Suppressor macrophage treated with lipopolysaccharide for 1 hour (primary cell): Measurements from ENCODE around the gene PACS2.
"Not testable (repeated sequence)": the region's sequence is repeated elsewhere in the genome, so short reads cannot be mapped to it uniquely, and the experiment has no call there.

ENCODE experiments used
- DNase-seq, 3 donors: peaks; one replicate each; pipeline ENCODE4 v3.0.0-alpha.2; 2020 to 2022

PACS2 gene

DNA sequence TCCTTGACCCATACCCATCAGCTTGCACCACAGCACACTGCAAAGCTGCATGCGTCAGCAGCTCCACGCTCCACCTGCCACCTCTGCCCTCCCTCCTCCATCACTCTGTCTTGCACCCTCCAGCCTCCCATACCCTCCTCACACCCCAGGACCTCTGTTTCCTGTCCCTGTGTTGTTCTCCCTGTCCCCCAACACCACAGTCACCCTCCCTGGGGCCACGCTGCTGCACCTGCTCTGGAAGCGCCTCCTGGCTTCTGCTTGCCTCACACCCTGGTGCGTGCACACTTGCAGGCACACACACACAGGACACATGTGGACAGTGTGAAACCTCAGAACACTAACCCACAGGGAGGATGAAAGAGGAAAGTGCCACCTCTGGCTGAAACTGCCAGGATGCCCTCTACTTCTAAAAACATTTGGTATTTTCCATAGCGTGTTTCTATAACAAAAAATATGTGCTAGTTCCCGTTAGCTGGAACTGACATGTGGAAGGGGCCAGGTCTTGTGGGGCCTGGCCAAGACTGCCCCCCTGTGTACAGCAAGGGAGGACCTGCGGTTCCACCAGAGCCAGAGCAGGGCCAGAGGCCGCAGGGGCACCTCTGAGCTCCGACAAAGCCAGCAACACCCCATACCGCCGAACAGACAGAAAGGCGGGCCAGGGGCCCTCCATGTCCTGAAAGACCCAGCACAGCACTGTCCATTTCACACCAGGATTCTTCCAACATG, 23.8 kb upstream of the PACS2 start:
- peak; percentile 32 to 36 (median 34) for DNase-seq

- DNase-seq: peak in 2 of 3 donors; percentile 37 to 51
These were observed 21.5 kb upstream of the PACS2 start for GRCh38 chr14:105292826-105293711.

- DNase-seq: peak; percentile 44 to 55 (median 47)
These were observed 20.4 kb upstream of the PACS2 start for GRCh38 chr14:105294142-105294597.

DNA sequence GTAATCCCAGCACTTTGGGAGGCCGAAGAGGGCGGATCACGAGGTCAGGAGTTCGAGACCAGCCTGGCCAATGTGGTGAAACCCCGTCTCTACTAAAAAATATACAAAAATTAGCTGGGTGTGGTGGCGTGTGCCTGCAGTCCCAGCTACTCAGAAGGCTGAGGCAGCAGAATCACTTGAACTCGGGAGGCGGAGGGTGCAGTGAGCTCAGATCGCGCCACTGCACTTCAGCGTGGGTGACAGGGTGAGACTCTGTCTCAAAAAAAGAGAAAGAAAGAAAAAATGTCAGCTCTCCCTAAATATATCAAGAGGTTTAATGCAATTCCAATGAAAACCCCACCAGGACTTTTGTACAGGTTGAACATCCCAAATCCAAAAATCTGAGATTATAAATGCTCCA, 17.2 kb upstream of the PACS2 start:
- not testable (repeated sequence) for DNase-seq

GRCh38 chr14:105299654-105300541, 14.7 kb upstream of the PACS2 start:
- DNase-seq: peak in 1 of 3 donors; percentile 18

GRCh38 chr14:105300542-105301102, 13.9 kb upstream of the PACS2 start, which contains the start of gene BRF1:
Gene BRF1, minus strand, starts transcription at chr14:105301001. Its CDS starts 372 bp downstream, at chr14:105300629.
- DNase-seq: peak; percentile 92 to 97 (median 96)

DNA sequence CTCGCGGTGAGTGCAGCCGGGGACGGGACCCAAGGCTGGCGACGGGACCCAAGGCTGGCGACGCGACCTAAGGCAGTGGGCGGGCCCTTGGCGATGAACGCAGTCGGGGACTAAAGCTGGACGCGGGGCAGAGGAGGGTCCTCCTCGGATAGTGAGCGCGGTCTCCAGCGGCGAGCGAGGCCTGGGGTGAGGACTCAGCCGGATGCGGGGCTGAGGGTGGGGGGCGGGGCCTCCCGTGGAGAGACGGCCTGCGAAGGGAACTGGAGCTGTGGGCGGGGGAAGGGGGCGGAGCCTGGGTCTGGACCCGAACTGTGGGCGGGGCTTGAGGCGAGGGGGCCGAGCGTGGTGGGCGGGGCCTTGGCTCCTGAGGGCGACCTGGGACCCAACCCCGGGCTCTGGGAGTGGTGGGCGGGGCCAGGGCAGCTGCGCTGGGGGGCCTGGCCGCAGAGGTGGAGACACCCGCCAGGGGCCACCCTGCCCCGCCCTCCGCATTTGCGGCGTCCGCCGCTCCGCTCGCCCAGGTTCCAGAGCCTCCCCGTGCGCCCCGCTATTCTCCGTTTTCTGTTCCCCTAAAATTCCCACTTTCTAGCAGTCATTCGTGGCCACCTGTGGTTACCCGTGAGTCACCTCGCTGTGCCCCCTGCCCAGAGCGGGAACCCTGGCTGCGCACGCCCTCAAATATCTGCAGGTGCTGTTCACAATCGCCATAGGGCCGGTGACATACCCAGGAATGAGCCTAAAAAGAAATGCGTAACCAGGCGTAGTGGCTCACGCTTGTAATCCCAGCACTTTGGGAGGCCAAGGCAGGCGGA, 13.2 kb upstream of the PACS2 start:
- DNase-seq: peak; percentile 96 to 100 (median 99)

GRCh38 chr14:105301915-105302249, 12.7 kb upstream of the PACS2 start:
- not testable (repeated sequence) for DNase-seq

DNA sequence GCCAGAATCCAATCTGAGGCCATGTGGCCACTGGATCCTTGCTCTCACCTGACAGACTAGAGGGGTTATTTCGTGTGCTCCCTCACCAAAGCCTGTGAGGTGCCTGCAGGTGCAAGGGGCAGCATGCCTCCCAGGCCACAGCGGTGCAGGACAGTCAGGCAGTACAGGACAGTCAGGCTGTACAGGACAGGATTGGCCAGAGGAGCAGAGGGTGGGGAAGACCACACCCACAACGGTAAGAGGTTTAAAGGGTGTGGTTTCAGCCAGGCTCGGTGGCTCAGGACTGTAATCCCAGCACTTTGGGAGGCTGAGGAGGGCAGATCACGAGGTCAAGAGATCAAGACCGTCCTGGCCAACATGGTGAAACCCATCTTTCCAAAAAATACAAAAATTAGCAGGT, 10.6 kb upstream of the PACS2 start:
- DNase-seq: no peak

DNA sequence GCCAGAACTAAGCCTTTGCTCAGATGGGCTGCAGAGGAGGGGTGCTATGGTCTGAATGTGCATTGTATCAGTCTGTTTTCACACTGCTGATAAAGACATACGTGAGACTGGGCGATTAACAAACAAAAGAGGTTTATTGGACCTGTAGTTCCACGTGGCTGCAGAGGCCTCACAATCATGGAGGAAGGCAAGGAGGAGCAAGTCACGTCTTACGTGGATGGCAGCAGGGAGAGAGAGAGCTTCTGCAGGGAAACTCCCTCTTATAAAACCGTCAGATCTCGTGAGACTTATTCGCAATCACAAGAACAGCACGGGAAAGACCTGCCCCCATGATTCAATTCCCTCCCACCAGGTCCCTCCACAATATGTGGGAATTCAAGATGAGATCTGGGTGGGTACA, 10.0 kb upstream of the PACS2 start:
- no peak for DNase-seq

- DNase-seq: no peak
These were observed 9.2 kb upstream of the PACS2 start for GRCh38 chr14:105305345-105305744.

DNA sequence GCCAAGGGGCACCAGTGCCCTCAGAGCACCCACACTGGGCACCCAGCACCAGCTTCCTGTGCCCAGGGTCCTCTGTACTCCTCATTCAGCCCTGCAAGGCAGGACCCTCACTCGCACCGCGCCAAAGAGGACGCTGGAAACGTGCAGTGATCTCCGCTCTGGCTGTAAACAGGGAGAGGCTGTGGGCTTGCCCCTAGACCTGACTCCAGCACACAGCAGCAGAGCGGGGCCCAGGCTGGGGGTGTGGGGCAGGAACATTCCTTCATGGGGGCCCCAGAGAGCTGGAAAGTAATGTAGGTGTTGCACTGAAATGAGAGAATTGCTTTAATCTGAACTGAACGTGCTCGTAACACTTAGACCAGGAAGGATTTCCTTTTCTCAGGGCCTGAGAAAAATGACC, 8.8 kb upstream of the PACS2 start:
- no peak for DNase-seq

GRCh38 chr14:105307052-105307727, 7.4 kb upstream of the PACS2 start:
- no peak for DNase-seq

GRCh38 chr14:105309371-105309770, 5.2 kb upstream of the PACS2 start:
- no peak for DNase-seq

GRCh38 chr14:105311838-105312237, 2.7 kb upstream of the PACS2 start:
- DNase-seq: no peak

DNA sequence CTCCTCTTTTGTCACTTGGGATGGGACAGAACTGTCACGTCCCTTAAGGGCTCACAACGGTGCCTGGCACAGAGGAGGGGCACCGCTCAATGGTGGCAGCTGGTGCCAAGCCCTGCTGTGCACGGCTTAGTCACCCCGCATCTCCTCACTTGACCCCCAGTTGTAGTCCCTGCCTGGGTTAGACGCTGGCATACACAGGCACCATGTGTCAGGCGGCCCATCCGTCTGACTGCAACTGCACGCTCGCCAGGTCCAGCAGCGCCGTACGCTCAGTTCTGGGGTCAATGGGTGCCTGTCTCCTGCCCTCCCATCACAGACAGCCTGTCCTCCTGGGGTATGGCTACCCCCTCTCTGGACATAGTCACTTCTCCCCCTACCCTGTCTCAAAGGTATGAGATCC, 1.6 kb upstream of the PACS2 start:
- DNase-seq: no peak

GRCh38 chr14:105313381-105314286, 914 bp upstream of the PACS2 start:
- peak in 2 of 3 donors; percentile 35 to 52 for DNase-seq

GRCh38 chr14:105315211-105315721, 718 bp downstream of the PACS2 start:
- peak; percentile 27 to 48 (median 46) for DNase-seq

DNA sequence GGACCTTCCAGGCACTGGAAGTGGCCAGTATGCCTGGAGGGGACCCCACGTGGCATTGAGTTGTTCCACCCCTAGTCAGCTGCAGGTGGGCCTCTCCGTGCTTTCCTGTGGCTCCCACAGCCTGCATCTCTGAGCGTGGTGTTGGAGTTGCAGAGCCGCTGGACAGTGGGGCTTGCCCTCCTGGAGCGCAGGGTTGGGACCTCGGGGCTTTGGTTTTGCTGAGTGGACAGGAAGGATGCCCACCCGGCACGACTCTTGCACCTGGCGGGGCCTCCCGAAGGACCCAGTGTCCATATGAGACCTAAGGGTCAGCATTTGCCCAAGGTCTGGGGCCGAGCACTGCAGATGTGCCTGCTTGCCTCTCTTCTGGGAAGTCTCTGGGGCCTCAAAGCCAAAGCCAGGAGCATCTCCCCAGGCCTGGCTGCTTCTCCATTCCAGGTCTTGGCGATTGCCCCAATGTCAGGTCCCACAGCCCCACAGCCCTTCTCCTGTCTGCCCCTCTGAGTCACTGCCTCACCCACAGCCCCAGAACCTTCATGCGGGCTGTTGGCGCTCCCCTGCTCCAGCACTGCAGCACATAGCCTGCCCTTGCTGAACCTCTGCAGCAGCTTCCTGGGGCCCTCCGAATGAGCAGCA, 1.5 kb downstream of the PACS2 start:
- peak; percentile 32 to 42 (median 35) for DNase-seq
